K562 (cell line): Measurements from ENCODE around the gene SKIDA1. TPM values are rescaled to one million over a fixed set of nuclear protein-coding genes. Genes with fewer than 3 reads are reported as not detected.
A peak's percentile ranks its signal among the peaks of the same experiment; 100 is the strongest.

Source experiments
- AFF1 ChIP-seq, 2 experiments: fragments of 450-650 bp; IDR thresholded peaks; 2 replicates each; pipeline ENCODE4 v1.6.1; 2018; ENCODE audit warnings: mild to moderate bottlenecking in 2 of 2, low read depth in 1 of 2; ENCODE audit not compliant: partially characterized antibody in 2 of 2
- CHD1 ChIP-seq: fragments of 200-600 bp; sonication (generic); IDR thresholded peaks from one replicate; pipeline ENCODE4 v1.6.1; 2012; ENCODE audit warnings: mild to moderate bottlenecking, moderate library complexity, low read length, inconsistent platforms
- HES1 ChIP-seq: fragments of 450-650 bp; IDR thresholded peaks from 2 replicates; pipeline ENCODE4 v1.6.1; 2016; ENCODE audit warnings: low read depth, mild to moderate bottlenecking, moderate library complexity
- KAT7 ChIP-seq: sonication (generic); formaldehyde crosslinking; IDR thresholded peaks from 2 replicates; pipeline ENCODE4 v1.8.0; 2022; ENCODE audit warnings: missing genetic modification reagents, mild to moderate bottlenecking, borderline replicate concordance
- LCOR ChIP-seq: sonication (generic); formaldehyde crosslinking; IDR thresholded peaks from 2 replicates; pipeline ENCODE4 v1.8.0; 2022; ENCODE audit warnings: mild to moderate bottlenecking, missing genetic modification reagents
- NR1H2 ChIP-seq: sonication (generic); formaldehyde crosslinking; IDR thresholded peaks from 2 replicates; pipeline ENCODE4 v1.4.0; 2020; ENCODE audit warnings: mild to moderate bottlenecking, missing genetic modification reagents
- PHF8 ChIP-seq: fragments of 200-600 bp; sonication (generic); IDR thresholded peaks from 2 replicates; pipeline ENCODE4 v1.6.1; 2012; ENCODE audit warnings: mixed run types, mild to moderate bottlenecking, inconsistent platforms, low read length, moderate library complexity, borderline replicate concordance
- RBBP5 ChIP-seq: fragments of 200-600 bp; sonication (generic); IDR thresholded peaks from 2 replicates; pipeline ENCODE4 v1.6.1; 2012; ENCODE audit warnings: borderline replicate concordance, mild to moderate bottlenecking, low read length, control low read depth, inconsistent platforms; ENCODE audit not compliant: insufficient read depth, poor library complexity, severe bottlenecking
- SMARCC2 ChIP-seq: fragments of 450-650 bp; IDR thresholded peaks from 2 replicates; pipeline ENCODE4 v1.6.1; 2017; ENCODE audit warnings: antibody characterized with exemption, moderate library complexity, mild to moderate bottlenecking, low read depth
- TRIM25 ChIP-seq: fragments of 450-650 bp; IDR thresholded peaks from 2 replicates; pipeline ENCODE4 v1.7.0; 2016; ENCODE audit warnings: borderline replicate concordance
- YY1 ChIP-seq, 3 experiments: IDR thresholded peaks; 2 replicates each; pipeline ENCODE4 v1.6.1; 2011; ENCODE audit warnings: low read length in 2 of 3, mild to moderate bottlenecking in 2 of 3, moderate library complexity in 2 of 3, borderline replicate concordance in 1 of 3, control low read depth in 1 of 3, low read depth in 1 of 3; ENCODE audit not compliant: insufficient read depth in 3 of 3, insufficient replicate concordance in 2 of 3, control insufficient read depth in 1 of 3, insufficient read length in 1 of 3; ENCODE audit errors: extremely low read depth in 1 of 3
- ZBTB34 ChIP-seq: fragments of 250-450 bp; sonication (Bioruptor Pico); IDR thresholded peaks from 2 replicates; pipeline ENCODE4 v1.8.0; 2021; ENCODE audit warnings: mild to moderate bottlenecking, moderate library complexity
- polyA plus RNA-seq, 8 experiments: library from polyadenylated mRNA; depleted of rRNA in 4 of 8; stranded (reverse) in 5 of 8; unstranded in 3 of 8; fragments of >200 nt; fragmentation: Nextera tagmentation in 2 of 8; fragmentation: Illumina TruSeq in 1 of 8; extraction: Ambion mirVana in 2 of 8; extraction: Trizol in 1 of 8; gene quantifications; 2 replicates each; pipeline versions ENCODE4 v1.2.1 to v1.2.3, GENCODE V29; 2011 to 2014; ENCODE audit warnings: inconsistent platforms in 1 of 8, missing spikeins in 1 of 8
- total RNA-seq, 7 experiments: library from RNA; depleted of rRNA in 6 of 7; stranded (reverse); fragments of >200 nt in 6 of 7; fragmentation: Illumina TruSeq in 2 of 7; extraction: Trizol in 2 of 7; gene quantifications; 2 replicates each; pipeline versions ENCODE4 v1.2.1 to v1.2.3, GENCODE V29; 2011 to 2021; ENCODE audit warnings: low replicate concordance in 1 of 7

SKIDA1 gene
- total and polyA plus RNA-seq, 9 of the 15 experiments (the other 6 are each of a cell fraction or from before 2014, with no cell fraction given) = 0.05 to 1.1 (median 0.42) TPM

GRCh38 chr10:21526860-21527597, 1.5 kb upstream of the SKIDA1 start (continued):
- TF ChIP-seq AFF1 (IDR thresholded peaks at IDR 0.05; ENCODE audit: low read depth in 1 of 2, partially characterized antibody in 2 of 2) (peak in 1 of 2 experiments; percentile 9), YY1 (IDR thresholded peaks at IDR 0.05; ENCODE audit: borderline replicate concordance in 1 of 3, control insufficient read depth in 1 of 3, extremely low read depth in 1 of 3, insufficient read depth in 3 of 3, insufficient read length in 1 of 3, insufficient replicate concordance in 2 of 3, low read depth in 1 of 3, low read length in 2 of 3) (peak in 2 of 3 experiments; percentile 42 to 81), LCOR (CRISPR knock-in tag) (0 out of 2 replicates have a peak, but pooled peaks have one; percentile 29), PHF8 (peak; percentile 44; the same call in 1 of the 2 replicates), NR1H2 (CRISPR knock-in tag) (no peak), SMARCC2 (0 out of 2 replicates have a peak, but pooled peaks have one; percentile 25), ZBTB34 (CRISPR knock-in tag) (no peak), CHD1 (no peak), HES1 (no peak), KAT7 (CRISPR knock-in tag) (peak; percentile 19; the same call in 1 of the 2 replicates), RBBP5 (peak; percentile 83), TRIM25 (0 out of 2 replicates have a peak, but pooled peaks have one; percentile 23)
